DOHH2 (cell line): Measurements from ENCODE around the gene CTNND1.

Experiments
- CTCF ChIP-seq: fragments of 200-600 bp; sonication (generic); IDR thresholded peaks from one replicate; pipeline ENCODE4 v1.5.1; 2014; ENCODE audit warnings: antibody characterized with exemption, mild to moderate bottlenecking, low read depth, low read length; ENCODE audit not compliant: poor library complexity, severe bottlenecking
- EZH2phosphoT487 ChIP-seq: fragments of 200-600 bp; sonication (generic); IDR thresholded peaks from 2 replicates; pipeline ENCODE4 v1.6.1; 2017; ENCODE audit warnings: borderline replicate concordance, mild to moderate bottlenecking, antibody characterized with exemption, low read length, moderate library complexity, mixed read lengths

DNA sequence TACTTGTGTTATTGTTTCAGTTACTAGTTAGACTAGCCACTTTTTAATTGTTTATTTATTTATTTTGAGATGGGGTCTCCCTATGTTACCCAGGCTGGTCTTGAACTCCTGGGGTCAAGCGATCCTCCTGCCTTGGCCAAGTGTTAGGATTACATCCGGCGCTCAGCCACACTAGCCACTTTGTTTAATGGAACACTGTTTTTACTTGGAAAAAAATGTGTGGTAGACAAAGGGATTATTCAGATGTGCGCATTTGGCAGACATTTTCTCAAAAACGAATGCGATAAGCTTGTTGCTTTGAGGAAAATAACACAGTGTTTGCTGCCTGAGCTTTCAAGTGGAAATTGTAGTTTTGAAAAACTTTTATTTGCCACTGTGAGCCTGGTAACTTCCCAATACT lies 51.0 kb downstream of the CTNND1 start:
- TF ChIP-seq CTCF = no peak
- no peak for TF ChIP-seq EZH2phosphoT487
